DOHH2 (cell line): ENCODE measurements around the gene SIK1.

Experiments
- H3F3A ChIP-seq: fragments of 200-600 bp; sonication (generic), shearing (Covaris generic); 2 replicates; pipeline ENCODE4 v1.6.0; 2016; ENCODE audit warnings: antibody characterized with exemption, mild to moderate bottlenecking; ENCODE audit not compliant: control insufficient read depth, insufficient read depth
- H3K27ac ChIP-seq: fragments of 200-600 bp; sonication (generic); 2 replicates; pipeline ENCODE4 v1.5.1; 2014; ENCODE audit warnings: low read depth, mild to moderate bottlenecking, low read length, moderate library complexity
- H3K27me3 ChIP-seq: fragments of 200-600 bp; sonication (generic); 2 replicates; pipeline ENCODE4 v1.6.1; 2014; ENCODE audit warnings: mild to moderate bottlenecking, low read length, mixed read lengths; ENCODE audit not compliant: control insufficient read depth
- H3K36me3 ChIP-seq: fragments of 200-600 bp; sonication (generic); 2 replicates; pipeline ENCODE4 v1.6.1; 2014; ENCODE audit warnings: mild to moderate bottlenecking, low read length, moderate library complexity, mixed read lengths; ENCODE audit not compliant: control insufficient read depth
- H3K4me1 ChIP-seq: fragments of 200-600 bp; sonication (generic); 2 replicates; pipeline ENCODE4 v1.6.1; 2014; ENCODE audit warnings: mild to moderate bottlenecking, low read length, mixed read lengths; ENCODE audit not compliant: control insufficient read depth
- H3K4me2 ChIP-seq: fragments of 200-600 bp; sonication (generic); 2 replicates; pipeline ENCODE4 v1.6.0; 2014; ENCODE audit warnings: mild to moderate bottlenecking, low read length, moderate library complexity
- H3K4me3 ChIP-seq: fragments of 200-600 bp; sonication (generic); 2 replicates; pipeline ENCODE4 v1.5.1; 2014; ENCODE audit warnings: mild to moderate bottlenecking, low read length, mixed read lengths
- H3K79me2 ChIP-seq: fragments of 200-600 bp; sonication (generic); 2 replicates; pipeline ENCODE4 v1.6.1; 2014; ENCODE audit warnings: mild to moderate bottlenecking, low read length, mixed read lengths; ENCODE audit not compliant: control insufficient read depth
- H3K9me2 ChIP-seq: fragments of 200-600 bp; sonication (generic); replicated peaks from 2 replicates; pipeline ENCODE4 v1.6.1; 2014; ENCODE audit warnings: mild to moderate bottlenecking, low read length, mixed read lengths; ENCODE audit not compliant: control insufficient read depth
- H3K9me3 ChIP-seq: fragments of 200-600 bp; sonication (generic); 2 replicates; pipeline ENCODE4 v1.6.1; 2014; ENCODE audit warnings: antibody characterized with exemption, low read length, mixed read lengths; ENCODE audit not compliant: control insufficient read depth, insufficient read depth
- H4K20me1 ChIP-seq: fragments of 200-600 bp; sonication (generic); 2 replicates; pipeline ENCODE4 v1.6.0; 2014; ENCODE audit warnings: low read depth, mild to moderate bottlenecking, antibody characterized with exemption, low read length, moderate library complexity; ENCODE audit not compliant: control insufficient read depth, insufficient read depth
- CTCF ChIP-seq: fragments of 200-600 bp; sonication (generic); IDR thresholded peaks from one replicate; pipeline ENCODE4 v1.5.1; 2014; ENCODE audit warnings: antibody characterized with exemption, mild to moderate bottlenecking, low read depth, low read length; ENCODE audit not compliant: poor library complexity, severe bottlenecking
- EZH2phosphoT487 ChIP-seq: fragments of 200-600 bp; sonication (generic); IDR thresholded peaks from 2 replicates; pipeline ENCODE4 v1.6.1; 2017; ENCODE audit warnings: borderline replicate concordance, mild to moderate bottlenecking, antibody characterized with exemption, low read length, moderate library complexity, mixed read lengths

The SIK1 gene

GRCh38 chr21:43374228-43374885 is 52.6 kb downstream of the SIK1 start:
- H3K27ac ChIP-seq, result no peak overlapping the region
- H4K20me1 ChIP-seq, result no peaks in the 10 kb centered on the region
- H3K27me3 ChIP-seq, result 0 out of 2 replicates have a peak, but pooled peaks cover 7% of the 10 kb centered on the region
- H3K9me2 ChIP-seq, result no peaks in the 10 kb centered on the region
- H3F3A ChIP-seq, result no peaks in the 10 kb centered on the region
- H3K9me3 ChIP-seq, result no peaks in the 10 kb centered on the region
- TF ChIP-seq CTCF, result no peak
- no peak for TF ChIP-seq EZH2phosphoT487
- H3K4me1 ChIP-seq, result peaks cover 7% of the 10 kb centered on the region
- no peak overlapping the region for H3K4me2 ChIP-seq
- no peaks in the 10 kb centered on the region for H3K36me3 ChIP-seq
- H3K4me3 ChIP-seq, result no peak overlapping the region
- no peaks in the 10 kb centered on the region for H3K79me2 ChIP-seq

GRCh38 chr21:43373362-43374227 is 53.3 kb downstream of the SIK1 start:
- Histone ChIP-seq H3K79me2 (no peaks in the 10 kb centered on the region), H3K4me1 (peaks cover 7% of the 10 kb centered on the region), H3K4me2 (no peak overlapping the region), H3K27ac (no peak overlapping the region), H4K20me1 (no peaks in the 10 kb centered on the region), H3F3A (no peaks in the 10 kb centered on the region), H3K27me3 (peaks cover 12% of the 10 kb centered on the region; the same call in 1 of the 2 replicates), H3K9me3 (no peaks in the 10 kb centered on the region), H3K36me3 (no peaks in the 10 kb centered on the region), H3K9me2 (no peaks in the 10 kb centered on the region), H3K4me3 (no peak overlapping the region)
- TF ChIP-seq EZH2phosphoT487 (no peak), CTCF (no peak)

GRCh38 chr21:43372663-43373361 is 54.1 kb downstream of the SIK1 start:
- H3K4me2 ChIP-seq, result no peak overlapping the region
- H3F3A ChIP-seq, result no peaks in the 10 kb centered on the region
- H3K9me3 ChIP-seq, result no peaks in the 10 kb centered on the region
- H3K36me3 ChIP-seq, result no peaks in the 10 kb centered on the region
- no peak overlapping the region for H3K4me3 ChIP-seq
- H3K27ac ChIP-seq, result no peak overlapping the region
- TF ChIP-seq EZH2phosphoT487 (no peak), CTCF (no peak)
- H3K27me3 ChIP-seq, result peaks cover 12% of the 10 kb centered on the region; the same call in 1 of the 2 replicates
- peaks cover 7% of the 10 kb centered on the region for H3K4me1 ChIP-seq
- H3K9me2 ChIP-seq, result no peaks in the 10 kb centered on the region
- H4K20me1 ChIP-seq, result no peaks in the 10 kb centered on the region
- H3K79me2 ChIP-seq, result no peaks in the 10 kb centered on the region
